ENCODE data around the gene MYBPH. TPM values are rescaled to one million over a fixed set of nuclear protein-coding genes. Genes with fewer than 3 reads are reported as not detected.

The MYBPH gene
- total RNA-seq, 1 donor from 2014 or later, result not detected

DNA sequence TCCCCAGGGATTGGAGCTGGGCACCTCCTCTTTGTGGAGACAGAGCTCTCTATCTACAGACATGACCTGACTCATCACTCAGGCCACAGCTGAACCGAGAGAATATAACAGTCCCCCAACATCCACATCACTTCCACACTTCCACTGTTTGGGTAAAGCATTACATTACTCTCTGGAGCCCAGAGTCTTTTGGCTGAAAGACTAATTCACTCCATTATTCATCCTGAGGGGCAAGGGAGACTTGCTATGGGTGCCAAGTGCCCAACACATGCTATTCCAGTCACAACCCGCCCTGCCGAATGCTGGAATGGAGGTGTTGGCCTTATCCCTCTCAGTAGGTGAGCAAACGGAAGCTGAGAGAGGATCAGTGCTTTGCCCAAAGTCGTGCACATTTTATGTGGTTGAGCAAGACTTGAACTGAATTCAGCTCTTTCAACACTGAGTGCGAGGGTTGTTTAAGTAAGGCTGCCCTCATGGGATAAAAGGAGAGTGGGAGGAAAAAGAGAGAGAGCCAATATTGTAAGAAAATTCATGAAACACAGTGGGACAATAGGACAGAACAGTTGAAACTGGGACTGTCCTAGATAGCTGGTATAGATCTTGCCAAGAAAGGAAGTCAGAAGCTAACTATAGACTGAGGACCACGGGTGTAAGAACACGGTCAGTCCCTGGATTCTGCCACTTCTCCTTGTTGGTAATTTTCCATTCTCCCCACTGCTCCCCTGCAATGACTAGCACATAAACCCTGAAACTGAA lies 24.4 kb upstream of the MYBPH start:
- Mint-ChIP-seq H3K4me3 (no peak overlapping the region), H3K4me1 (peaks cover 2% of the 10 kb centered on the region), H3K36me3 (no peaks in the 10 kb centered on the region), H3K27me3 (ENCODE audit: low read depth) (peaks cover 14% of the 10 kb centered on the region), H3K27ac (no peak overlapping the region), H3K9me3 (peaks cover 3% of the 10 kb centered on the region)
- DNase-seq (ENCODE audit: low spot score in 2 of 2, unreplicated experiment in 2 of 2), result no peak
- TF ChIP-seq, protein P1, sequence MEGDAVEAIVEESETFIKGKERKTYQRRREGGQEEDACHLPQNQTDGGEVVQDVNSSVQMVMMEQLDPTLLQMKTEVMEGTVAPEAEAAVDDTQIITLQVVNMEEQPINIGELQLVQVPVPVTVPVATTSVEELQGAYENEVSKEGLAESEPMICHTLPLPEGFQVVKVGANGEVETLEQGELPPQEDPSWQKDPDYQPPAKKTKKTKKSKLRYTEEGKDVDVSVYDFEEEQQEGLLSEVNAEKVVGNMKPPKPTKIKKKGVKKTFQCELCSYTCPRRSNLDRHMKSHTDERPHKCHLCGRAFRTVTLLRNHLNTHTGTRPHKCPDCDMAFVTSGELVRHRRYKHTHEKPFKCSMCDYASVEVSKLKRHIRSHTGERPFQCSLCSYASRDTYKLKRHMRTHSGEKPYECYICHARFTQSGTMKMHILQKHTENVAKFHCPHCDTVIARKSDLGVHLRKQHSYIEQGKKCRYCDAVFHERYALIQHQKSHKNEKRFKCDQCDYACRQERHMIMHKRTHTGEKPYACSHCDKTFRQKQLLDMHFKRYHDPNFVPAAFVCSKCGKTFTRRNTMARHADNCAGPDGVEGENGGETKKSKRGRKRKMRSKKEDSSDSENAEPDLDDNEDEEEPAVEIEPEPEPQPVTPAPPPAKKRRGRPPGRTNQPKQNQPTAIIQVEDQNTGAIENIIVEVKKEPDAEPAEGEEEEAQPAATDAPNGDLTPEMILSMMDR (IDR thresholded peaks at IDR 0.05; ENCODE audit: unreplicated experiment), result no peak

DNA sequence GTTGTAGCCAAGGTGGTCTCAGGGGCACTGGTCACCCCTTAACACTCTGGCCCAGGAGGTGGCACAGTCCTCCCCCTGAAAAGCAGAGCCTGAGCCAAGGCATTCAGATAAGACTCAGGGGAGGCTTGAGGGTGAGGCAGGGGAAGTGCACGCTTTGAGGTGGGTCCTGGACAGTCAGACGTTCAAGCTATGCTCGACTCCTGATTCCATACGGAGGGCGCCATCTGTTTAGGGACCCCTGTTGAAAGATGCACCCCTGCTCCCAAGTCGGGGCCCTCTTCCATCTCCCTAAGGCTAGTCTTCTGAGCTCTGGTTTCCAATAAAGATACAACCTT lies 23.8 kb upstream of the MYBPH start:
- peaks cover 14% of the 10 kb centered on the region for H3K27me3 Mint-ChIP-seq (ENCODE audit: low read depth)
- H3K36me3 Mint-ChIP-seq, result no peaks in the 10 kb centered on the region
- H3K4me1 Mint-ChIP-seq, result peaks cover 2% of the 10 kb centered on the region
- TF ChIP-seq, protein P1 (IDR thresholded peaks at IDR 0.05; ENCODE audit: unreplicated experiment), result no peak
- H3K4me3 Mint-ChIP-seq, result no peak overlapping the region
- no peak for DNase-seq (ENCODE audit: low spot score in 2 of 2, unreplicated experiment in 2 of 2)
- H3K9me3 Mint-ChIP-seq, result peaks cover 3% of the 10 kb centered on the region
- H3K27ac Mint-ChIP-seq, result no peak overlapping the region

GRCh38 chr1:203199002-203199401 lies 23.4 kb upstream of the MYBPH start:
- Mint-ChIP-seq H3K36me3 (no peaks in the 10 kb centered on the region), H3K4me3 (no peak overlapping the region), H3K27ac (no peak overlapping the region), H3K9me3 (peaks cover 3% of the 10 kb centered on the region), H3K27me3 (ENCODE audit: low read depth) (peaks cover 14% of the 10 kb centered on the region), H3K4me1 (peaks cover 2% of the 10 kb centered on the region)
- no peak for DNase-seq (ENCODE audit: low spot score in 2 of 2, unreplicated experiment in 2 of 2)
- TF ChIP-seq, protein P1 (IDR thresholded peaks at IDR 0.05; ENCODE audit: unreplicated experiment), result no peak

DNA sequence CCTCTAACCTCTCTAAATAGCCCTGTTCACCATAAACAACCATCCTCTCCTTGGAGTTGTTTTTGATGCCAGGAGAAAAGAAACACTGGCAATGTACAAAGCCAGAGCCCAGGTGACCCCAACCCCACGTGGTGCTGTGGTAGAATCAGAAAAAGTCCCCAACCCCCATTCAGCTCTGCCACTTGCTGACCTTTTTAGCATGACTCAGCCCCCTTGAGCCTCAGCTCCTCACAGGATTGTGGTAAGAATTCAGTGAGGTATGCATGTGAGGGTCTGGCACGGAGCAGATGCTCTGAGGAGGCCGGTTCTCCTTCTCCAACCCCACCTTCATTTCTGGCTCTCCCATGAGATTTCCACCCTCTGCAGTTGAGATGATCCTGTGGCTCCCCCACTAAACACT lies 22.0 kb upstream of the MYBPH start:
- TF ChIP-seq, protein P1 (IDR thresholded peaks at IDR 0.05; ENCODE audit: unreplicated experiment), result no peak
- H3K9me3 Mint-ChIP-seq, result peaks cover 3% of the 10 kb centered on the region
- DNase-seq (ENCODE audit: low spot score in 2 of 2, unreplicated experiment in 2 of 2), result no peak
- H3K36me3 Mint-ChIP-seq, result no peaks in the 10 kb centered on the region
- H3K27me3 Mint-ChIP-seq (ENCODE audit: low read depth), result peaks cover 11% of the 10 kb centered on the region
- H3K27ac Mint-ChIP-seq, result no peak overlapping the region
- no peaks in the 10 kb centered on the region for H3K4me1 Mint-ChIP-seq
- no peak overlapping the region for H3K4me3 Mint-ChIP-seq

DNA sequence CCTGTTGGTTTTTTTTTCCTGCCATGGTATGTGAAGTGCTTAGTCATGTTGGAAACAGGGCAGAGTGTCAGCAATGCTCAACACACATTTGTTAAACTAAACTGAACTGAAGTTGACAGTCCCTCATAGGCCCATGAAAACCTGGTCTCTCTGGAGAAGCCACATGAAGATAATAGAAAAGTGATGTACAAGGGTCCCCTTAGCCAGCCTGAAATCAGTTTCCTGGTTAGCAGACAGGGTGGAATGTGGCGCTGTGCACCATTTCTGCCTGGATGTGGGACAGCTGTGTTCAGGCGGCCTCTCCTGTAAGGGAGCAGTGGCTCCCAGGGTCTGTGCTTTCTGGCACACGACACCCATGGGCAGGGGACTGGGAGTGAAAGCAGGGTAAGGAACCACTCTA lies 20.7 kb upstream of the MYBPH start:
- no peaks in the 10 kb centered on the region for H3K4me1 Mint-ChIP-seq
- TF ChIP-seq, protein P1 (IDR thresholded peaks at IDR 0.05; ENCODE audit: unreplicated experiment), result no peak
- H3K4me3 Mint-ChIP-seq, result no peak overlapping the region
- H3K9me3 Mint-ChIP-seq, result peaks cover 3% of the 10 kb centered on the region
- H3K27ac Mint-ChIP-seq, result no peak overlapping the region
- H3K36me3 Mint-ChIP-seq, result no peaks in the 10 kb centered on the region
- H3K27me3 Mint-ChIP-seq (ENCODE audit: low read depth), result peaks cover 6% of the 10 kb centered on the region
- DNase-seq (ENCODE audit: low spot score in 2 of 2, unreplicated experiment in 2 of 2), result no peak

Measured in mesothelial cell of epicardium (in vitro differentiated cells).